Activated T-cell treated with anti-CD3 and anti-CD28 coated beads for 24 hours (primary cell): ENCODE measurements around the gene SIK3.

Experiments used
- DNase-seq: peaks from one replicate; pipeline ENCODE4 v3.0.0-alpha.2; 2020; ENCODE audit warnings: low read depth

Gene SIK3

DNA sequence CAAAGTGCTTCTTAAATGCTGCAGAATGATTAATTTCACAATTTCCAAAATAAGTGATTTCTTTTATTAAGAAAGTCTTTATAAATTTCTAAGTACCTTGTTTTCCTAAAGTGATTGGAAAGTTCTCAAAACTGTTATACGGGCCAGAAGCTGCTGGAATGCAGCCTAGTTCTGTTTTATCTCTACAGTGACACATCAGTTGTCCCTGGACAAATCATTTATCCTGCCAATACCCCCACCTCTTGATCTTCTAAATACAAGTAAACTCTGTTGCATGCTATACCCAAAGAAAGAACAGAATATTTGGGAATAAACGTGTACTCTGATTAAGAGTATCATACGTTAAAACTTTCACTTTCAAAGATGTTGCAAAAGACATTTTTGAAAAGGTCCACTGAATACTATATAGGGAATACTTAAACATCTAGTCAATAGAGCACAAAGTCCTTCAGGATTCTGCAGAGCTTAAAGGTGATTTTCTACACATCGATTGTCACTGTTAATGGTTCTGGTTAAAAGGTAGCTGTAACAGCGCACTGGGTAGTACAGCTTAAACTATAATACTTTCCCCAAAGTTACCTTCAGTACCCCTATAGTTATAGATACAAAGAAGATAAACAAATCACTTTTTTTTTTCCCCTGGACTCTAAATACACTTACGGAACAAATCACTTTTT lies 168.7 kb downstream of the SIK3 start:
- DNase-seq: no peak

DNA sequence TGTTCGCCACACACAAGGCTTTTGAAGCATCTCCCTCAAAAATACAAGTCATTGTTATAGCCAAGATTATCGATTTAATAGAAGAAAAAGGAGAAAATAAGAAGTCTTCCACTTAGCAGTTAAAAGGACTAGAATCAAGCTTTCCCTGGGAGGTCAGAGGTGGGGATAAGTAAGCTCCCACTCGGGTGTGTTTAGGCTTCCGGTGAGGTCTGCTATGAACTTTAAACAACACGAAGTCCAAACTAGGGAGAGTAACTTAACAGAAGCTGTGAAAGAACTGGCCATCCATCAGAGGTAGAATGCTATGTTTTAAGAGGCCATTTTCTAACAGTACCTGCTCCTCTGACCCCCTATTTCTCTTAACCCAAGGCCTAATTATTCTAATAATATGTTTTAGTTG lies 169.4 kb downstream of the SIK3 start:
- no peak for DNase-seq

DNA sequence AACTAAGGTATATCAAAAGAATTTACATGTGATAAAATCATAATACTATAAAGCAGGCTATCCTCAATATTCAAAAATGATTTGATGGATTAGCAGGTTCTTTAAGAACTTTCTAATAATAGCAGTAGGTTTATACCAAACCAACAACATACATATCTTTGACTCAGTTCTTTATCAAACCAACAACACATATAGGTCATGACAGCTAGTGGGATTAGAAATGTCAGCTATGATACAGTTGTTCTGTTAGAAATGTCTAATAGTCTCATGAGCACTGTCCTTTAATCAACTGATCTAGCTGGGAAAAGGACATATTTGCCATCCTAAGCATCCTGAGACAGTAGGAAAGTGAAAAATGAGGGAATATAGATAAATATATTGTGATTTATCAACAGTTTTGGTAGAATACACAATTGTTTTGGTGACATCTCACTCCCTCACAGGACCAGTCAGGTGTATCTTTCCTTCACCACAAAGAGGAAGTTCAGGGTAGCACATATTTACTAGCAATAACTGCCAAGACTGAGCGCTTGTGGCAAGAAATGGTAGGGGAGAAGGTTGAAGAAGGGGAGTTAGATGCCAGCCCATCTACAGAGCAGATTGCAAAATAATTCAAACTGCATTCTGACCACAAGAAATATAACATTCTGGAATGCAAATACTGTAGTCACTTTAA lies 170.0 kb downstream of the SIK3 start:
- DNase-seq: no peak

DNA sequence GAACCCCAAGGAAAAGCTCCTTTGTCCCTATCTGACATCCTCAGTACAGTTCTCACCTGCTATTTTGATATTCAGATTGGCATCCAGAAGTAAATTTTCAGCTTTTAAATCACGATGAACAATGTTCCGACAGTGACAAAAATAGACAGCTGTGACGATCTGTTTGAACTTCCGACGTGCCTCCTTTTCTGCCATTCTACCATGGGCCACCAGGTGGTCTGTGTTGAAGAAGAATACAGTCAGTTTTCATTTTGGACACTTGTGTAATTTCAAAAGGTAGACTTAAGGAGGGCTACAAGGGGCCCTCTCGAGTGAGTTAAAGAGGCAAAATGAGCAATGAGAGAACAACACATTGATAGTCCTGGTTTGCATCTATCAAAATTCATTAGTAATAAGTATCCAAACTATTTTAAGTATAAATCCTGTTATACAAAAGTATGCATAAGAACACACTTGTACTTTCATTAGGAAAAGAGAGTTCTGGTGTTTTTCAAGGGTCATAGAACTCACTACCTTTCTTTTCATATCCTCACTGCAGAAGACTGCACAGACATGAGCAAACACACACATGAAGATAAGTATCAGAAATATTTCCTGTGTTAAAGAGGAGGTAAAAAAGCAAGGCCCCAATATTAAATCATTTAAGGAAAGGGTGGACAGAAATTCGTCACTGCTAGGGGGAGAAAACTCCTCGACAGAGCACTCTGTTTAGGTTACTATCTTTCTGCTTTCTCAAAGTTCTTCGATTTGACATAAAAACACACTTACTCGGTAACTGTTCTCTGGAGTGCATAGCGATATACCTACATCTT lies 170.9 kb downstream of the SIK3 start:
- peak; percentile 22 for DNase-seq

DNA sequence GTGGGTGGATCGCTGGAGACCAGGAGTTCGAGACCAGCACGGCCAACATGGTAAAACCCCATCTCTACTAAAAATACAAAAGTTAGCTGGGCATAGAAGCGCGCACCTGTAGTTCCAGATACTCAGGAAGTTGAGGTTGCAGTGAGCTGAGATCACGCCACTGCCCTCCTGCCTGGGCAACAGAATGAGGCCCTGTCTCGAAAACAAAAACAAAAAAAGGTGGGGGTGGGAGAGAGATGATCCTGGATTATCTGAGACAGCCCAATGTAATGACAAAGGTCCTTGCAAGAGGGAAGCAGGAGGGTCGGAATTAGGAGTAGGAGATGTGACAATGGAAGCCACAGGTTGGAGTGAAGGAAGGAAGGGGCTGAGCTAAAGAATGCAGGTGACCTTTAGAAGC lies 173.2 kb downstream of the SIK3 start:
- DNase-seq: no peak

DNA sequence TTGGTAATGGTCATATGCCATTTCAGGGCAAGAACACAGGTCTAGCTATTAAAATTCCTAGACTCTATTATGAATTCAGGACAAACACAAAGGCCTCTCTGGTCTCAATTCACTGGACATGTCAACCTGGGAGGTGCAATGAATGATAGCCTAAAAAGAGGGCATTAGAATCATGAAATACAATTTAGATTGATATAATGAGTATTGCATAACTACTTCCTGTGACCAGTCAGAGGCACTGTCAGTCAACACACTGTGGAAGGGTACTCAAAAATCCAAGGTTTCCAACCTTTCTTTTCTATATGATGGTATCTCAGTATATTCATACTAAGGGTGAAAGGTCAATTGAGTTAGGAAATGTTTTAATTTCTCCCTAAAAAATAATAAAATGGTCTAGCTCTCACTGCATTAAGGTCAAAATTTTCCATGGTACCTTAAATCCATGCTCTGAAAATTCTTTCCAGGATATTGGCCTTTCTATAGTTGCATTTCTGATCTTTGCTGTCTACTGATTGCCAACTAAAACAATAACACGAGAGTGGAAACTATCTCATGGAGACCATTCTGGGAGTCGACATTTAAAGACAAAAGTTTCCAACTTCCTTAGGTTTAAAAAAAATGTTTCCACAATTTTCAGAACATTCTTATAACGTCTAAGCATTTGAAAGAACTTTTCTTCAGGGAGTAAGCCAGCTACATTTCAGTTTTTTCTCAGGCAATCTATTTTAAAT lies 179.1 kb downstream of the SIK3 start:
- no peak for DNase-seq

DNA sequence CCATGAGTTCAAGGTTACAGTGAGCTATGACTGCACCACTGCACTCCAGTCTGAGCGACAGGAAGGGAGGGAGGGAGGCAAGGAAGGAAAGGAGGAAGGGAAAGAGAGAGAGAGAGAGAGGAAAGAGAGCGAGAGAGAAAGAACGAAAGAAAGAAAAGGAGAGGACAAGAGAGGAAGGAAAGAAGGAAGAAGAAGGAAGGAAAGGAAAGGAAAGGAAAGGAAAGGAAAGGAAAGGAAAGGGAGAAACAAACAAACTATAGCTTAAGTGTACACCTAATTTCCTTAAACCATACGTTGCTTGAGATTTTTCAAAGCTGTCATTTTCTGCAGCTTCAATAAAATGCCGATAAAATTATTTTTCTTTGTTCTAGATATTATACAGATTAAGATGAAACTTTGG lies 180.6 kb downstream of the SIK3 start:
- no peak for DNase-seq

DNA sequence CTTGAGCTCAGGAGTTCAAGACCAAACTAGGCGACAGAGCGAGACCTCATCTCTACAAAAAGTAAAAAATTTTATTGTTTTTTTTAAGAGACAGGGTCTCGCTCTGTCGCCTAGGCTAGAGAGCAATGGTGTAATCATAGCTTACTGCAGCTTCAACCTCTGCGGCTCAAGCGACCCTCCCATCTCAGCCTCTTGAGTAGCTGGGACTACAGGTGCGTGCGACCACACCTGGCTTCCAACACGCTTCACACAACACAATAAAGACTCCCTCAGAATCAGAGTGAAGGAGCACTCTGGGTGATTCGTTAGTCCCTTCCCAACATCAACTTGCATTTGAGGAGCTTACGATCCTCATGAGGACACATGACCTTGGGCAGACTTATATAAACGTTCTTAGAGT lies 181.3 kb downstream of the SIK3 start:
- DNase-seq: no peak

DNA sequence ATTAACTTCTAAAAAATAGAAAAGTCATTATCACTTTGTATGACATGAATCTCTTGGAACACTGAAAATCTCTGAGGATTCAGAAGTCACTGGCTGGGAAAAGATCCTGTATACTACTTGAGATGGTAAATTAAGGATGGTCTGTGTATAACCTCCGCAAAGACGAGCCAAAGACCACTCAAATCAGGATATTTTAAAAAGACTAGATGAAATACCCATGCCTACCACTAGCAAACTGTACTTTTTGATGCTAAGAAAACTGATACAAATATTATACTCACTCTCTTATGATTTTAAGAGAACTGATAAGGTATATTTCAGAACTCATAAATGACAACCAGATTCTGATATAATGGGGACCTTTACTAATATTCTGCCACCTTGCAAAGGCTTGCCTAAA lies 182.2 kb downstream of the SIK3 start:
- DNase-seq: no peak

DNA sequence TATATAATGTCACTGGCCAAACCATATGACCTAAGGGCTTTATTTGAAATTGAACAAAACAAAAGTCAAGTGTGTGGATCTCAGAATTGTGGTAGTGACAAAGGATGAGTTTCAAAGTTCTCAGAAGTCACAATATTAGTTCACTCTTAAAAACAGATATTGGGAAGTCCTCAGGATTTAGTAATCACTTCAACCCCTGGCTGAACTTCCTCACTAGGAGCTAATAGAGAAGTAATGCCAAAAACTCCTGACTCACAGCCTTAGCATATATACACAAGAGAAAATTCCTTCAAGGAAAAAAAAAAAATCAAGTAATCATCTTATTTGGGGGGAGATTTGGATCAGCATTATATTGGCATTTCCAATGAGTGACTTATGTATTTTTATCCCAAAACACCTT lies 185.2 kb downstream of the SIK3 start:
- no peak for DNase-seq

DNA sequence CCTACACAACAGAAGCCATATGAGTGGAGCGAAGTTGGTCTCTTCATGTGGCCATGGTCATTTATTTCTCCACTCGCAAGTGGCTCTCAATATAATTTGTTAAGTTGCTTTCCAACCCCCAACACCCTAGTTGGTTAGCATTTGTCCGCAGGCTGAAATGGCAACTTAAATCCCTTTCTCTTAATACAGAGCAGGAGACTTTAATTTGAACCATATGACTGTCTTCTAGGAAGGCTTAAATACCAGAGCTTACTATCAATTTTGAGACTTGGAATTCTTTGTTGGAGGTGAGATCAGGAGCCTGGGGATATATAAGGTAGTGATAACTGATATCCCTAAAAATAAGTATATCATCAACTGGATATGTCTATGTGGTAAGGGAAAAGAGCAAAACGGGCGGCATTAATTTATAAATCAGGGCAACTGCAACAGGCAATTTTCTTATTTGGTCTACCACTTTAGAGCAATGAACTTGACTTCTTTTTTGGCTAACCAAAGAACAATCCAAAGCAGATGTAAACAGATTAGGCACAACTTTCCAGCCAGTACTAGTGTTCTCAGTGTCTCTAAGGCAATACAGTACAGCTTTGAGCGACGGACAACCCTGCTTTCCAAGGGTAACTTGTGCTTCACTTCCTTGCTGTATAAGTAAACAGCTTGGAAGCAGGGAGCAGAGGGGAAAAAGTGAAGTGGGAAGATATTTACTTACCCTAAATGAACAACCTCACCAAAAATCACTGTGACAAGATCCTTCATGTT lies 186.1 kb downstream of the SIK3 start:
- DNase-seq: no peak

DNA sequence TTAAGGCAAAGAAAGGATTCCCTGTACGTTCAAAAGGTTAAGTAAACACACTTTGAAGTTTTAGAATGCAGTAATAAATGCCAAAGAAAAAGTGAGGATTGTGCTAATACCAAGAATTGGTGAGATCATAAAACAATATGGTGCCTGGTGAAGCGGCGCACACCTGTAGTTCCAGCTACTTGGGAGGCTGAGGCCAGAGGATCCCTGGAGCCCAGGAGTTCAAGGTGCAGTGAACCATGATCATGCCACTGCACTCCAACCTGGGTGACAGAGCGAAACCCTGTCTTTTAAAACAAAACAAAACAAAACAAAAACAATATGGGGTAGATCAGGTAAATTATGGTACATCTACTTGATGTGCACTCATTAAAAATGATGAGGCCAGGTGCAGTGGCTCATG lies 187.4 kb downstream of the SIK3 start:
- DNase-seq: no peak

DNA sequence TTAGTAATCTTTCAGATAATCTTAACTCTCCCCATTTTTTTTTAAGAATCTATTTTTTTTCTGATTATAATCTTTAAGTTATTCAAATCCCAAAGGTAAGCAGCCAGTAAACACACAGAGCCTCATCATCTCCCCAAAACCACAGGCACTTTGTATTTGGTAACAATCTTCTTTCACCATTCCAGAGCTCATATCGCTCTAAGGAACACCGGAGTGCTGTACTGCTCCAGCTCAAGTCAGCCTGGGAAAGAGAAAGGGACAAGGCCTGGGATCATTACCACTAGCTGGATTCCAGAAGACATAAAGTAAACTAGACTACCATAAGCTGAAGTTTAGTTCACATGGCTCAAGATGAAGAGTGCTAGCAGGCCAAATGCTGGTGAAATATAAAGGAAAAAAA lies 187.8 kb downstream of the SIK3 start:
- DNase-seq: no peak

DNA sequence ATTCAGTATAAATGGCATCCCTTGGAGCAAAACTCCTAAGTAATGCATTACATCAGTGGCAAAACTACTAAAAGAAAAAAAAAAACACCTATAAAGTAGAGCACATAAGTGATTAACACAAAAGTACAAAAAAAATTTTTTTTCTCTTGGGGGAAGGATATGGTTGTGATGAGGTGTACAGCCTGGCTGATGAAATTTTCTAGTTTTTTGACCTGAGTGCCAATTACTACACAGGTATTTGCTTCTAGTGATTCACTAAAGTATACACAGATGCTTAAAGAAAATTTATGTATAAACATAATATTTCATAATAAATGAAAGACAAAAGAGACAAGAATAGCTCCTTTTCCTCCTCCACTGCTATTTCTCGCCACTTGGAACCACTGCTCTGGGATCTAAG lies 189.0 kb downstream of the SIK3 start:
- no peak for DNase-seq

DNA sequence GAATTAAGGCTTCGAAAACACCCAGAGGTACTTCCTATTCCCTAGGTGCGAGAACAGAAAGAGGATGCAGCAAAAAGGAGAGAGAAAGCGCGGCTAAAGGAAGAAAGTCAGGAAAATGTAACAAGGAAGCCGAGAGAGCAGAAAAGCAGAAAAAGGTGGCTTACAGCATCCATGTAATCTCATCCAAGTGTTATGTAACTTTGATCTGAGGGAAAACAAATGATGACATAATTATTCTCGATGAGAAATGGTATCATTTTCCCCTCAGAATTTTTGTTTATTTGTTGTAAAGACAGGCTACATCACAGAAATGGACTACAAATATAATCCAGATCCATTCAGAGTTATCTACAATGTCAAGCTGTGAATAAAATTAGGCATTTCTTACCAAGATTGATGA lies 191.7 kb downstream of the SIK3 start:
- no peak for DNase-seq

DNA sequence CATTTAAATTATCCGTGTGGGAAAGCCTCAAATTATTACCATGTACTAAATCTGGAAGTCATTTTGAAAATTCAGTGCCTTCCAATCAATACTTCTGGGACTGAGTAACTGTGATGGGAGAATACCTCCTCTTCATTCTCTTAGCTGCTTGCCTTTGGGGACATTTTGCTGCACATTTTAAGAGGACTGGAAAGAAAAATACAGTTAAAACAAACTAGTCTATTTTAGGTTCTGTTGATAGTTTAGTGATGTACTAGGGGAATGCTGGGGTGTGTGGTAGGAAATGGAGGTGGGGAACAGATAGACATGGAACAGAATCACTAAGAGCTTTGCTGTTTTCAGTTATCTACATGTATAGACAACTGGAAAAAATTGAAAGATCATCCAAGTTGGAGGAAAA lies 195.1 kb downstream of the SIK3 start:
- DNase-seq: no peak

DNA sequence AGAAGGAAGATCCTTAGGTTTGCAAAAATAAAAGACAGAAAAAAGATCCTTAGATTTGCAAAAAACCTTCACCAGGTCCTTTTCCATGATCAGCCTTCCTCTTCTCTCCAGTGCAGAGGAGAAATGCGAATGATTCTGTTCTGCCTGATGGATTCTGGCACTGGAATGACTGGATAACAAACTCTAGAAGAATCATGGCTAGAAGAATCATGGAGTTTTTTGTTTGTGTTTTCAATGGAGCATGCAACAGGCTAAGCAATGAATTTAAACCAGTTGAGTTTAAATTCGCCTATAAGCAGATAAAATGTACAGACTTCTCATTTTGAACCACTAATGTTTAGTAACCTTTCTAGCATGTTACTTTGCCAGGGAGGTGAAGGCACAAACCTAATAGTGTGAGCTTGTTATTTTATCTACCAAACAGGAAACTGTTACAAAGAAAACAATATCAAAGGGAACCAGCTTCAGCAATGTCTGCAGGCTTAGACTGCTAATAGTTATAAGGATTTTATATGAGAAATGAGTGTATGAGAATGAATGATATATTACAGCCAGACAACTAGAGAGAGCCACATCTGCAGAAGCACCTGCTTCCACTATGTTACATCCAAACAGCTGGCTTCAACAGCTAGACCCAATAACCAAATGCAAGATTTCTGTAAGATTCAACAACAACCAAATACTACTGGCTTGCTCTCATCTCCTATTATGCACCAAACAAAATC lies 196.1 kb downstream of the SIK3 start:
- no peak for DNase-seq

DNA sequence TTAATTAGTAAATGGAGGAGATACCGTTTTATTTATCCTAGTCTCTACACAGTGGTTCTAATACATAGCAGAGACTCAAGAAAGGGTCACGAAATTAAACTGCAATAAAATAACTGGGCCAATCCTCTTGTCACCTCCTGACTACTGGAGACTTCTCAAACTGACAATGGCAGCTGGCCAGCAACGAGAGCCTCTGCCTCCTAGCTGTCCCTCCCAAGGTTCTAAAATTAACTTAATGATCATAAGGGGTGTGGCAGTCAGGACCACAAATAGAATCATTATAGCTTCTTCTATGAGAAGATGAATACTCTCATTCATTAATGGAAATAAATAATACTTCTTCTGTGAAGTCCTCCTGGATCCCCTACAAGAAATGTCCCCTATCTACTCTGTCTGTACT lies 197.0 kb downstream of the SIK3 start:
- DNase-seq: no peak

DNA sequence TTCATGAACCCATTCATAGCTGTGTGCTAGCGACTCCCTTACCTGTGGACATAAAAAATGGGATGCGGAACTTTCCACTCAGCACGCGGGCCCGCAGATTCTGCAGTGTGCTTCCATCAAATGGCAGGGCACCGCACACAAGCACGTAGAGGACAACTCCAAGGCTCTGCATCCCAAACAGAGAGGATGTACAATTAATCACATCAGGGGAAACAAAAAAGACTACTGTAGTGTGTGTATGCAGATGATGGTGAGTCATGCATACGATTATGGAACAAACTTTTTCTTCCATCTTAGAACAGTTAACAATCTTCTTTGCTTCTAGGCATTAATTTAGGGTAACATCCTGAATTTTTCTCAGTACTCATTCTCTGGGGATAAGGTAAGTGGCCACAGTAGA lies 202.0 kb downstream of the SIK3 start:
- DNase-seq: no peak

DNA sequence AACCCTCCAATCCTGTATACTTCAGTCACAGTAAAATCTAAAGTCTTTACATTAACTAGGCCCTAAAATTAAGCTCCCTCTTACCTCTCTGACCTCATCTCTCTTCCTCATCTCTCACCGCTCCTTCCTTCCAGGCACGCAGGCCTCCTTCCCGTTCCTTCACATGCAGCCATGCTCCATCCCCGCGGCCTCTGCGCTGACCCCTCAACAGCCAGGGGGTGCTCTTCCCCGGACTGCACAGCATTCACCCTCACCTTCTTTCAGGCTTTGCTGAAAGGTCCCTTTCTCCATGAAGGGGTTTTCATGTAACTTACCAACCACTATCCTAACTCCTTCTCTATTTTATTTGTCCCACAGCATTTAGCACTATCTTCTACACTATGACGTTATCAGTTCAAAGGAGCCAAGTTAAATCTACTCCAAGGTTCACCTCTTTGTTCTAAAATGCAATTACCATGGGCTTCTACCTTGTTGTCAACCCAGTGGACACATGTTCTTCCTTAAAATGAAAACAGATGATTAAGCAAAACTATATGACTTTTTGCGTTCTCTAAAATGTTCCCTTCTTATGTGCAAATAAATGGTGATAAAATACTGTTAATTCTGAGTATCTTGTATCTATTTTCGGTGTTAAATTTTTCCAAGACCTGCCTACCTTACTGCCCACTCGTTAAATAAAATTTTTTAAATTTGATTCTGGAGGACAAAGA lies 203.0 kb downstream of the SIK3 start:
- no peak for DNase-seq

DNA sequence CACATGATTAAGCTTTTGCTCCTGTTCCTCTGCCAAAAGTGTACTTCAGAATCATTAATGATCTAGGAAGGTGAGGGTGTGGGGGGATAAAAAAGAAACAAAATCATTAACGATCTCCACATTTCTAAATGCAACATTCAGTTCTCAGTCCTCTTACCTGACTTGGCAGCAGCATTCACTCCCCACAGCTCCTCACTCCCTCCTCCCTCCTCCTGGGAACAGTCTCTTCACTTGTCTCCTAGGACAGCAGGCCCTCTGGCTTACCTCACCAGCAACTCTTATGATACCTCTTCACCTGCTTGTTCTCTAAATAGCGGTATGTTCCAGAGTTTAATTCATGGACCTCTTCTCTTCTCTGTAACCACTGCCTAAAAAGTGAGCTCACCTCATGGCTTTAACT lies 204.3 kb downstream of the SIK3 start:
- DNase-seq: no peak
